NCI-H2107 treated with DMSO at 0.1 percent for 48 hours (cell line): ENCODE results near the gene SLC16A7.

Experiments
- DNase-seq: peaks from one replicate; lab custom pipeline; 2025; ENCODE audit not compliant: unreplicated experiment; lab: John Stamatoyannopoulos, UW

The SLC16A7 gene

DNA sequence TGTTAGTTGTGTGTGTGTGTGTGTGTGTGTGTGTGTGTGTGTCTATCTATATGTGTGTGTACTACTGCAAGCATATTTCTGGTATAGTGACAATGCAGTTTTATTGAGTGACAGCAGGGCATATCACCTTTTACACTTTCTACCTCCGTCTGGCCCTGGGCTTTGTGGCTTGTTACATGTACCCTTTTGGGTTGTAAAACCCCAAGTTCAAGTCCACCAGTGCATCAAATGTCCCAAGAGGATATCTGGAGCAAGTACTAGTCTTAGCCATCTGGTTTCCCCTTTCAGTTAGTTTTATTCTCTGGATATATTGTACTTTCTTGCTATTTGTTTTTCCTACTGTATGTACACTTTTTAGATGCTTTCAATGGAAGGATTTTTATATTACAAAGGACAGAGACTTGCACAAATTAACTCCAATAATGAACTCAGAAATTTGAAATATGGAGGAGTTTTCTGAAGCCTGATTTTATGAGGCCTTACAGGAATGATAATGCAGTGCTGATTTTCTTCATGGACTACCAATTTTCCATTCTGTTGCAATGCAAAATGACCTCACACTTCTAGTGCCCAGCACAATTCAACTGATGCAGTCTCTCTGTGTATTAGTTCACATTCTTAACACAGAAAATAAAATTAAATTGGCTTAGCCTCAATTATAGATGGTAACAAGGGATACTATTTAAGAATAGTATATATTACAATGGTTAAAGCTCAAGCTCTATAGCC lies 29.1 kb downstream of the SLC16A7 start:
- no peak for DNase-seq

DNA sequence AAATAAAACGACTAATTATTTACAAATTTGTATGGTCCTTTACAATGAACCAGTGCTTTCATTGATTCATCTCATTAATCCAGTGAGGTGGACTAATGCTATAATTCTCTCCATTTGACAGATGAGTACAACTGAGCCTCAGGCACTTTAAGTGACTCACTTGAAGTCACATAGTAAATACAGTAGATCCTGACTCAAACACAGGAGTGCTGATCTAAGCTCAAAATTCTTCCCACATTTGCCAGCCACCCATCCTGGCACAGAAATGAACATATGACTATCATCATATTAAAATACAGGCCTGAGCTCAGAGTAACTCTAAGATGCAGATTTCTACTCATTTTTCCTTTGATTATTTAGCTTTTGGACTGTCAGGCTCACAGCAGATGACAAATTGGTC lies 30.6 kb downstream of the SLC16A7 start:
- no peak for DNase-seq

DNA sequence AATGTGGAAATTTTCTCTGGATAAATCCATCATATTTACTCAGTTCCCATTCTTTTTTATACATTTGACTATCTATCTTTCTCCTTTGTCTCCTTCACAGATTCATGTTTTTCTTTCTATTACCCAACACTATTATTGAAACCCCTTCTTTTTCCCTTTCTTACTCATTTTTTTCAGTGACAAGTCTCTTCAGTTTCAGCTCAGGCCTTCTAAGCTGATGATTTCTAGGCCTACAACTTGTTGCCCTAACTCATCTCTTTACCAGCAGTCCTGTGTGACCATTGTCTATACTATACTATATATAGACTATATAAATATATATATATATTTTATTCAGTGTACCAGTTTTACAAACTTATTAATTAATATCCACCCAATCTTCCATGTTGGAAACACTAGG lies 31.8 kb downstream of the SLC16A7 start:
- DNase-seq = no peak

DNA sequence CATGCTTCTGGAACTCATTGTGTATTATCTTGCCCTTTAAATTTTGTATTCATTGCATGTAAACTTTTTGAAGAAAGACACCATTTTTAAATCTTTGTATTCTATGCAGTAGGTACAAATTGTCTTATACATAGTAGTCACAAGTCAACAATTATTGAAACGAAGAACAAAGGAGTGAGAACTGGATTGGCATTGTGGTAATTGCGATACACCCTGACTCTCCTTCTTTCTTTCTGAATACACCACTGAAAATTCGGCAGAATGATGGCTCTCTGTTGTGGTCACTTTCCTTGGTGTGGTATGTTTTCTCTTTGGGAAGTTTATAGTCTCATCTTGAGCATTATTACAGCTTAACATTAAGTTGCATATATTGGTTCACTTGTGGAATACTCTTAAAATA lies 34.1 kb downstream of the SLC16A7 start:
- no peak for DNase-seq

DNA sequence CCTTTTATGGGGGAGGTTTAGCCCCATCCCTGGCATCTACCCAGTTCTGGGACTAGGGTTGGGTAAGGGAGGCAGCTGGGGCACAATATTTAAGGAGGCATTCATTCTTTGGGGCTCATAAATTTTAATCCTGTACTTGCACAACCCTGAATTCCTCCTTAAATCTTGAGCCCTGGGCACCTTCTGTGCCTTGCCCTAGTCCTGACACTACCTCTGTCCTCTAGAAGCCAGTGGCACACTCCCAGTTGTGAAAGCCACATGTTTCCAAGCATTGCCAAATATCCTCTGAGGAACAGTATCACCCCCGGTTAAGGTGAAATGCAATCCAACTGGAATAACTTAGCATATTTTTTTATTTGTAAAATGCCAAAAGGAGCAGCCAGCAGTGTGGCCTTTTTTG lies 36.6 kb downstream of the SLC16A7 start:
- DNase-seq = no peak

DNA sequence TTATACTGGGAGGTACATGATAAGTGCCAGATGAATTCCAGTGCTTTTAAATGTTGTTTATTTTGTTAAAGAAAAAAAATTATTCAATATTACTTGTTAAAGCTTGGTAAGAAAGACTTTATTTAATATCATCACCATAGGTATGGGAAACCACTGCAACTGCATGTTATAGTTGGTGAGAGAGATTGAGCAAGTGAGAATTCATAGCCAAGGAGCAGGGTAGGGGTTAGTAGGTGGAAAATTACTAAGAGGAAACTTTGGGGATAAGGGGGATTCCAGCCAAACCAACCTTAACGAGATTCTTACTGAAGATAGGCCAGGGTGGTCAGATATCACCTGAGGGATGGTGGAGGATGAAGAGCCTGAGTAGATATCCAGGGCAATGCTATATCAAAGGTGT lies 38.4 kb downstream of the SLC16A7 start:
- no peak for DNase-seq

DNA sequence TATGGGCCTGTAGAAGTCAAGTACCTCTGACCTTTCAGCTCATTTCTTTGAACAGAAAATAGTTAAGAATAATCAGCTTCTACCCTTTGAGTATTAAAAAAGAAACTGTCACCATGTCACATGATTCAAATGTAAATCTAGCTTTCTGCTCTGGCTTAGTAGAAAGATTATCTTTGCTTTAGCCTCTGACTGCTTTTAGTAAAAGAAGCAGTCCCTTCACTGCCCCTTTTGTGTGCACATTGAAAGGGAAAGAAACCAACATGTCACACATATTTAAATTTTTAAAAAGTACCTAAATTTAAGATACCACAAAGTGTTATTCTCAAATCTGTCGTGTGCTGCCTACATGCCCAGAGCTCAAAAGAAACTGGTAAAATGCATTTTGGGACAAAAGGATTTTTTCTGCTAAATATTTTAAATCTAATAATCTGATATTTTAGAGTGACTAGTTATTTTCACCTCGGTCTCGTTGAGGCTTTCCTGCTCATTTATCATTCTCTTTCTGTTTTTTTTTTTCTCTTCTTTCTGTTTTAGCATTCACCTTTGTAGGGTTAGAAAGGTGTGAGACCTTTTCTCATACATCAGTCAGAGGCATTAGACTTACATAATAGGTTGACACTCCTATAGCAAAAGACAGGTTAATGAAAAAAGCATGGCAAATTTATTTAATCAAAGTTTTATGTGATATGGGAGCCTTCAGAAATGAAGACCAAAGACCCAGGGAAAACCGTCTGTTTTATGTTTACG lies 41.3 kb downstream of the SLC16A7 start:
- DNase-seq = no peak

DNA sequence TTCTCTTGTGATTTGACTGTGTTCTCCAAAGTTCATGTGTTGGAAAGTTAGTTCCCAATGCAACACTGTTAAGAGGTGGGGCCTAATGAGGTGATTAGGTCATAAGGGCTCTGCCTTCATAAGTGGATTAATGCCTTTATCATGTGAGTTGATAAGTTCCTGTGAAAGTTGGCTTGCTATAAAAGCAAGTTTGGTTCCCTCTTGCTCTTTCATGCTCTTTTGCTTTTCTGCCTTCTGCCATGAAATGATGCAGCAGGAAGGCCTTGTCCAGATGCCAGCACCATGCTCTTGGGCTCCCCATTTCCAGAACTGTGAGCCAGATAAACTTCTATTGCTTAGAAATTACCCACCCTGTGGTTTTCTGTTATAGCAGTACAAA lies 41.9 kb downstream of the SLC16A7 start:
- DNase-seq = no peak

DNA sequence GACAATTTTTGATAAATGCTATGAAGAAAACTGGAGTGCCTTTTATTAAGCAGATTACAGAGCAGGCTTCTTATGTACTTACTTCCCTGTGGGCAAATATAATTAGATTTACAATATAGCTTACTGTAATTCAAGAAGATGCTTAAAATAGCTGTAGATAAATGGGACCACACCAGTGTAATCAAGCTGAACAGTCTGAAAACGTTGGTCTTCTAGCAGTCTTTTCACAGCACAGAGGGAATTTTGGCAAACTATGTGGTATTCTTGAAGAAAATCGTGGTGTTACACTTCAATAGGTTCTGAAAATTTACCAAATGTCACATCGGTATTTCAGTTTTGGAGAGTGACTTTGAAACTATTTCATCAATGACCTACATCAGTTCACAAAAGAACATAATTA lies 47.7 kb downstream of the SLC16A7 start:
- DNase-seq = no peak

DNA sequence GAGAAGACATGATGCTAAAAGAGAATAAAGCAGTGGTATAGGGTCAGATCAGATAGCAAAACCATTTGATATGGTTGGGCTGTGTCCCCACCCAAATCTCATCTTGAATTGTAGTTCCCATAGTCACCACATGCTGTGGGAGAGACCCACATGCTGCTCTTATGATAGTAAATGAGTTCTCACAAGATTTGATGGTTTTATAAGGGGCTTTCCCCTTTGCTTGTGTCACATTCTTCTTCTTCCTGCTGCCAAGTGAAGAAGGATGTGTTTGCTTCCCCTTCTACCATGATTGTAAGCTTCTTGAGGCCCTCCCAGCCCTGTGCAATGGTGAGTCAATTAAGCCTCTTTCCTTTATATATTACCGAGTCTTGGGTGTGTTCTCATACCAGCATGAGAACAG lies 49.4 kb downstream of the SLC16A7 start:
- DNase-seq = no peak

DNA sequence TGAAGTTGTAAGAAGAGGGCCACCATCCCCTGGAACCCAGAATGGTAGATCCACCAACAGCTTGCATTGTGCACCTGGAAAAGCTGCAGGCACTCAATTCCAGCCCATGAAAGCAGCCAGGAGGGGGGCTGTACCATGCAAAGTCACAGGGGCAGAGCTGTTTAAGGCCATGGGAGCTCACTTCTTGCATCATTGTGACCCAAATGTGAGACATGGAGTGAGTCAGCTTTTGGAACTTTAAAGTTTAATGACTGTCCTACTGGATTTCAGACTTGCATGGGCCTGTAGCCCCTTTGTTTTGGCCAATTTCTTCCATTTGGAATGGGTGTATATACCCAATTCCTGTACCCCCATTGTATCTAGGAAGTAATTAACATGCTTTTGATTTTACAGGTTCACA lies 50.8 kb downstream of the SLC16A7 start:
- no peak for DNase-seq

DNA sequence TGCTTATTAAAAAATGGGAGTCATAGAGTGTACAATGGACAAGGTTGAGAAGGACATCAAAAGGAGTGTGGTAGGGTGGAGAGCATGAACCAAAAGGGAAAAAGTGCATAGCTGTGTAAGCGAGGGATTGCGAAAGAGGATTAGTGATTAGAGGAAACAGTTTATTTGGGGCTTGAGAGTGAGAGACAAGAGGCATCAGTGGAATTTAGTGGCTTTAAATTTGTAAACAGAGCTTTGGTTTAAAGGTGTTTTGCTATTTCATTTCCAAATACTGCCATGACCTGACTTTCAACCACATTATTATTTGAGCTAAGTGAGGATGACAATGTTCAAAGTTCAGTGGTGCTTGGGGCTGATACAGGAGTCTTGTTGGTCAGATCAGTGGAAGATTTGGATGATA lies 53.4 kb downstream of the SLC16A7 start:
- no peak for DNase-seq

DNA sequence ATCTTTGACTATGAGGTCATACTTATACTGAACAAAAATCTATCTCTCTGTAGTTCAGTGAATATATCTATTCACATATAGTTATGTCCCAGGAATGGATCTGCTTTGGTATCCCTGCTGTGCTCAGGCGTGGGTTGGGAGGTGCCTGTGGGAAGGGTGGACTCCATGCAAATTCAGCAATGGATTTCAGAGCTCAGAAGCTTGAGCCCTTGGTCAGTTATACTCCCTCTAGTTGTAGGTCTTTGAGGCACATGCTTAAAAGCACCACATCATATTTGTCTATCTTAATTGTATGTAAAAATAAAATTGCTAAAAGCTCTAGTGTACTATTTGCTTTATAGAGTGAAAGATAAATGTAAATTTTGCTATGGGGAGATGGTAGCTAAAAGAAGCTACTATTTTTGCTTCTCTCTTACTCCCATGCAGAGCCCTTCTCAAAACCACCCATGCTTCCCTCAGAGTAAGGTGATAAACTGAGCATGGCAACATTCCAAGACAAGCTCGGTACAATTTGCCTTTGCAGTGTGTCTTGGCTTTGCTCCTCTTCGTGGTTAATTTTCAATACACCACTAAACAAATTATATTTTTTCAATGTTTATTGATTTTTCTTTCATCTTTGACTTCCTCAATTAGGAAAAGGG lies 54.9 kb downstream of the SLC16A7 start:
- DNase-seq = no peak

DNA sequence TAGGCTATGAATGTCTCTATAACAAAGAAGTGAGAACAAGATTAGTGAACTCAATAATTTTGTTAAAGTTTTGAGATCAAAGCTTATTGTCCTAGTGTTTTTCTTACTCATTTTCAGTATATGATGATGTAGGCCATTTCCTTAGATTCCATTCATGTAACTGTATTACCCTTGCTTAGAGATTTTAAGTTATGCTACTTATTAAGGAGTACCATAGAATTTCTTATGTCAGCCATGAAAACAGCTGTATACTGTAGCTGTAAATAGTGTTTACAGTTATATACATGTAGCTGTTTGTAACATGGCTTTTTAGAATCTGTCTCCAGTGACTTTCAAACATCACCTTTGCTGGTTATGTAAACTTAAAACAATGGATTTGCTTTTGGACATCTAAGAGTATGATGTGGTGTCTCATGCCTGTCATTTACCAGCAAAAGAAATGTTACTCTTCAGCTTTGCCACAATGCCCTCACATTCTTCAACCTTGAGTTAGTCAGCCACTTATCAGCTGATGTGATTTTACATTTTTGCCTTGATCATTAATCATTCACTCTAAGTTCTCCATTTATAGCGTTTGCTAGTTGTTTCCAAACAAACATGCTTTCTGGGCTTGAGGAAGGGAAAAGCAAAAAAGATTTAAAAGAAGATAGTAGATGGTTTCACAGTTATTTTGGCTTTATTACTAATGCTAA lies 55.5 kb downstream of the SLC16A7 start:
- no peak for DNase-seq

DNA sequence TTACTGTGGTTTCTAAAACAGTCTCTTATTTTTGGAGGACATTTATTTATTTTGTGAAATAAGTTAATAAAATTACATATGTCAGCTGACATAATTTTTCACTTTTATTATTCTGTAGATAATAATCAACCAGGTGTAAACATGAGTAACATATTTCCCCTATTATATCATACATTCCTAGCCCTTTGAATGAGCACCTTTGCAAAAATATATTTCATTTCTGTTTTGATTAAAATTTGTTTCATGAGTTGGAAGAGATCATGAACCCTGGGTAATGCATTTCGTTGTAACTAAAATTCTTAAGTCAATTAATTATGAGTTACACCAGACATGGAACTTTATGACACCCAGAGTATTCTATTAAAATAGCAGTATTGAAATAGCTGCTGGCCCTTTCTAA lies 56.3 kb downstream of the SLC16A7 start:
- DNase-seq = no peak

DNA sequence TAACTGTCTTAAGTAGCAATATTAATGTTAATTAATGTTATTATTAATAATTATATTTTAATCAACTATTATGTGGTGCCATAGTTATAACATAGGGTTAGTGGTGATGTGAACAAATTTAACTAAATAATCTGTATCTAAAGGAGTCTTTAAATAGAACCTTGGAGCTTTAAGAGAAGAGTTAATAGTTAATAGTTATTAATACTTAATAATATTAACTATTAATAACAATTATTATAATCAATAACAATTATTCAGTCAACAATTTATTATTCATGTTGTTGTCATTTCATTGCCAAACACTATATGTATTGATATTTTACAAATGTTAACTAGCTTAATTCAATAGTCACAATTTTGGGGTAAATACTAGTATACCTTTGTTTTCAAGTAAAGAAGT lies 58.2 kb downstream of the SLC16A7 start:
- DNase-seq = no peak

DNA sequence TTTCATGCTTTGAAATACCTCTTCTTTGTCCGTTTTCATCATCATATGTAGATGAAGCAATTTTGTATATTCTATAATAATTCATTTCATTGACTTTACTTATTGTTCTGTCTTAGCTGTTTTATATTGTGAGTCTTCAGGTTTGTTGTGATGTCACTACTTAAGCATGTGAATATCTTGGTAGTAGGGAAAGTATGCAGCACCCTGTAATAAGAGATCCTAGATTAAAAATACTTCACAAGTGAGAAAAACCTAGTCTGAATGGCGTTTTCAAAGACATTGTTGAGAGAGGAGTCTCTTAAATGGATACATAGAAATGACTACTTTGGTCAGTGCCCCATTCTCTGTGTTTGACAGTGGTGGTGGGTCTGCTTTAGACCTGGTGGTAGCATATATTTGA lies 61.4 kb downstream of the SLC16A7 start:
- DNase-seq = no peak

DNA sequence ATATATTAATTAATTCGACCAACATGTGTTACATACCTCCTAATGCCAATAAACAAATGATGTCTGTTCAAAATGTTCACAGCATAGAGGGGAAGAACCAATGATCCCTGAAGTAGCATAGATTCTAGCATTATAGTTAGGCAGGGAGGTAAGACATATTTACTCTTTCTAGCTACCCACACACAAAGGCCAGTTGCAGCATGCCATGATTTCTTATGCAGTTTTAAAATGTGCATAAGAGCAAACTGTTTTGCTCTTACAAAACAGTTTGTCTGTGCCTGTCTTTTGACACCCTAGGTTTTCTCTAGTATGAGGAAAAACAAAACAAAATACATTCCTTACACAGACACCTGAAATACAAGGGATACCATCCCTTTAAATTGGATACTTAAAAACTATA lies 61.9 kb downstream of the SLC16A7 start:
- no peak for DNase-seq

DNA sequence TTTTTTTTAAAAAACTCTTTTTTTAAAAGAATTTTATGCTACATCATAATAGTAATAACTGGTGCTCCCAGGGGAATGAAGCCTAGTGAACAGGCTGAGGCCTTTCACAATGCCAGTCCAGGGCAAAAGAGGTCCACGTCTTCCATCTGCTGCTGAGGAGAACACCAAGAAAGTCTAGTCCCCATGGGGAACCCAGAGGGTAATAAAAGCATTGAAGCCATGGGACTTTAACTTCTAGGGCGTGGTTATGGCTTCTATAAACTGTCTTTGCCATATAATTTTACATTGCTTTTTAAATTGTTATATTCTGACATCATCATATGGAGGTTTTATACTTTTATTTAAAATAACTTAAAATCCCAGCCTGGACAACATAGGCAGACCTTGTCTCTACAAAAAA lies 64.3 kb downstream of the SLC16A7 start:
- DNase-seq = no peak

DNA sequence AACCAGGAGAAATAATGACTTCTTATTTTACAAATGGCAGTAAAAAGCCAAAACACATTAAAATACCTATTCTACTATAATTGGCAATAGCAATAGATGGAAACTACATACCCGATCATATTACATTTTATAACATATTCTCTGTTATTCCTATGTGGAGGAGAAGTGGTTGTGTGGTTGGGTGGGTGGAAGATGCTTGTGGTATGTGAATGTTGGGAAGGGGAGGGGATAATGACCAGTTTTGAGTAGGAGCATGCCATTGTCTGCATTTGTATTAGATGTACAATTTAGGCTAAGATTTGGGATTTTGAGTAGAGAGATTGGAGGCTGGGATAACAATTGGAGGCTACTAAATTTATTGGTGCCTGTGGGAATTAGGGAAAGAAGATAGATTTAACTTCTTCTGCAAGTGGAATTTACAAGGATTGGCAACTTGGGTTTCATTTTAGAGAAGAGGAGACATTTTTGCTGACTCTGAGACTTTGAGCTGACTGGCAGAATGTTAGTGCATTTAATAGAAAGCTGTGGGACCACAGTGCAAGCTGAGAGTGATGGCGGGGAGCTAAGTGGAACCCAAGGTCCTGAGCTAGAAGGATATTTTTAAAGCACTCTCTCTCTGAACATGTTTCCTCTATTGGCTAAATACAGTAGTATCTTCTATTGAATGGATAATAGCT lies 65.2 kb downstream of the SLC16A7 start:
- no peak for DNase-seq

DNA sequence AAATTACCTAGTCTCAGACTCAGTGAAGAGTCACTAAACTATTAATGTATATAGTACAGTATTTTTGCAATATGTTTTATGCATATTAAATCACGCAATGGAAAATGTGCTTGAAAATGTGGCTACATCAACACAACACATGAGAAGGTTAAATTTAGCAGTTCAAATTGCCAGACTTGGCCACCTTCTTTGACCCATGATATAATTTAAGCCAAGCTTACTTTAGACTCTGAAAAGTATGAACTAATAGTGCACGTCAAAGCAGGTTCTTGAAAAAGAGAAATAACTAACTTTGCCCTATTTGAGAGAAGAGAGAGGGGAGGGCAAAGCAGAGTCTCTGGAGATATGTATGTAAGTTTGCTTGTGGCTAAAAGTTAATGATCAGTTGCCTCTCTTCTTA lies 68.7 kb downstream of the SLC16A7 start:
- DNase-seq = no peak
